Measurements from ENCODE around the gene ZCCHC7.
"Not testable (repeated sequence)": the region's sequence is repeated elsewhere in the genome, so short reads cannot be mapped to it uniquely, and the experiment has no call there.

ZCCHC7 gene

GRCh38 chr9:37302277-37302676 is 181.9 kb downstream of the ZCCHC7 start:
- TF ChIP-seq ZFX (IDR thresholded peaks at IDR 0.05) (no peak), CTCF (conservative IDR thresholded peaks at IDR 0.05) (no peak)
- H3K27ac ChIP-seq, result no peak overlapping the region

- H3K27ac ChIP-seq, result not testable (repeated sequence)
These were observed 182.9 kb downstream of the ZCCHC7 start for GRCh38 chr9:37303272-37303671.

GRCh38 chr9:37309136-37309535 is 188.8 kb downstream of the ZCCHC7 start:
- peak; percentile 31 for TF ChIP-seq CTCF (conservative IDR thresholded peaks at IDR 0.05)
- no peak for TF ChIP-seq ZFX (IDR thresholded peaks at IDR 0.05)
- H3K27ac ChIP-seq, result no peak overlapping the region

GRCh38 chr9:37311938-37312708 is 191.7 kb downstream of the ZCCHC7 start:
- TF ChIP-seq CTCF (conservative IDR thresholded peaks at IDR 0.05), result no peak
- no peak for TF ChIP-seq ZFX (IDR thresholded peaks at IDR 0.05)
- no peak overlapping the region for H3K27ac ChIP-seq

- no peak overlapping the region for H3K27ac ChIP-seq
- TF ChIP-seq ZFX (IDR thresholded peaks at IDR 0.05), result no peak
- no peak for TF ChIP-seq CTCF (conservative IDR thresholded peaks at IDR 0.05)
These were observed 203.9 kb downstream of the ZCCHC7 start for GRCh38 chr9:37324261-37324683.

GRCh38 chr9:37324691-37325490 is 204.5 kb downstream of the ZCCHC7 start:
- H3K27ac ChIP-seq, result no peak overlapping the region

GRCh38 chr9:37325778-37326177 is 205.4 kb downstream of the ZCCHC7 start:
- no peak overlapping the region for H3K27ac ChIP-seq
- TF ChIP-seq CTCF (conservative IDR thresholded peaks at IDR 0.05) (no peak), ZFX (IDR thresholded peaks at IDR 0.05) (no peak)

More at GRCh38 chr9:37324691-37325490, 204.5 kb downstream of the ZCCHC7 start:
- no peak for TF ChIP-seq CTCF (conservative IDR thresholded peaks at IDR 0.05)
- no peak for TF ChIP-seq ZFX (IDR thresholded peaks at IDR 0.05)

Measured in C4-2B (cell line).